HEK293 (cell line): ENCODE data around the gene GTSE1.

Experiments
- REST ChIP-seq: fragments of 450-650 bp; formaldehyde crosslinking; IDR thresholded peaks from 2 replicates; pipeline ENCODE4 v1.5.1; 2016; ENCODE audit warnings: missing biosample characterization, missing genetic modification characterization
- ZNF292 ChIP-seq: fragments of 450-650 bp; formaldehyde crosslinking; IDR thresholded peaks from 2 replicates; pipeline ENCODE4 v1.5.1; 2016; ENCODE audit warnings: low read depth, missing biosample characterization, missing genetic modification characterization, borderline replicate concordance

GRCh38 chr22:46300491-46300890 lies 3.8 kb downstream of the GTSE1 start:
- TF ChIP-seq REST (tag by site-specific recombination), result no peak
- no peak for TF ChIP-seq ZNF292 (tag by site-specific recombination)
